ELR (cell line): ENCODE data around the gene RUNX2.
"Not testable (repeated sequence)": the region's sequence is repeated elsewhere in the genome, so short reads cannot be mapped to it uniquely, and the experiment has no call there.

Experiments
- DNase-seq: peaks from one replicate; pipeline ENCODE4 v3.0.0-alpha.2; 2015; ENCODE audit warnings: low read depth

Gene RUNX2

GRCh38 chr6:45327956-45328522, at the start of gene RUNX2:
TSS of gene RUNX2 (plus strand) at chr6:45328330. CDS start at chr6:45328727, 397 bp downstream.
- peak; percentile 56 for DNase-seq

- no peak for DNase-seq
Observed at GRCh38 chr6:45278367-45278766, 49.8 kb upstream of the RUNX2 start.

GRCh38 chr6:45286707-45287106, 41.4 kb upstream of the RUNX2 start:
- not testable (repeated sequence) for DNase-seq

GRCh38 chr6:45289751-45290514, 38.2 kb upstream of the RUNX2 start:
- no peak for DNase-seq

GRCh38 chr6:45293306-45293705, 34.8 kb upstream of the RUNX2 start:
- DNase-seq = no peak

GRCh38 chr6:45294065-45294701, 33.9 kb upstream of the RUNX2 start:
- DNase-seq = not testable (repeated sequence)

GRCh38 chr6:45297320-45297719, 30.8 kb upstream of the RUNX2 start:
- DNase-seq = no peak

GRCh38 chr6:45299096-45299581, 29.0 kb upstream of the RUNX2 start:
- DNase-seq = no peak

GRCh38 chr6:45300736-45301135, 27.4 kb upstream of the RUNX2 start:
- DNase-seq = no peak

- DNase-seq = no peak
Observed at GRCh38 chr6:45301348-45302142, 26.6 kb upstream of the RUNX2 start.

GRCh38 chr6:45302832-45303231, 25.3 kb upstream of the RUNX2 start:
- DNase-seq = no peak

- peak; percentile 19 for DNase-seq
Observed at GRCh38 chr6:45305546-45305945, 22.6 kb upstream of the RUNX2 start.

- DNase-seq = no peak
Observed at GRCh38 chr6:45310118-45310788, 17.9 kb upstream of the RUNX2 start.

GRCh38 chr6:45314146-45314545, 14.0 kb upstream of the RUNX2 start:
- no peak for DNase-seq

- no peak for DNase-seq
Observed at GRCh38 chr6:45320349-45320748, 7.8 kb upstream of the RUNX2 start.

- no peak for DNase-seq
Observed at GRCh38 chr6:45323656-45324224, 4.4 kb upstream of the RUNX2 start.

GRCh38 chr6:45326698-45327417, 1.3 kb upstream of the RUNX2 start:
- no peak for DNase-seq

GRCh38 chr6:45328523-45328922, 393 bp downstream of the RUNX2 start:
- DNase-seq = no peak

GRCh38 chr6:45344900-45345299, 16.8 kb downstream of the RUNX2 start:
- no peak for DNase-seq

- no peak for DNase-seq
Observed at GRCh38 chr6:45350186-45350710, 22.1 kb downstream of the RUNX2 start.
